Nephron progenitor cell (in vitro differentiated cells): Measurements from ENCODE around the gene ZNF512B.
"Not testable (repeated sequence)": the region's sequence is repeated elsewhere in the genome, so short reads cannot be mapped to it uniquely, and the experiment has no call there.

Source experiments
- DNase-seq: peaks from one replicate; pipeline ENCODE4 v3.0.0; 2021
- H3K27ac Mint-ChIP-seq: 2 replicates; pipeline ENCODE4 v1.8.0; 2021; ENCODE audit warnings: mild to moderate bottlenecking, moderate library complexity, mixed read lengths
- H3K27me3 Mint-ChIP-seq: 2 replicates; pipeline ENCODE4 v1.8.0; 2021; ENCODE audit warnings: mild to moderate bottlenecking, low read depth, mixed read lengths; ENCODE audit not compliant: poor library complexity
- H3K36me3 Mint-ChIP-seq: 2 replicates; pipeline ENCODE4 v1.8.0; 2021; ENCODE audit warnings: low read depth, mixed read lengths
- H3K4me1 Mint-ChIP-seq: 2 replicates; pipeline ENCODE4 v1.8.0; 2021; ENCODE audit warnings: mixed read lengths
- H3K4me3 Mint-ChIP-seq: 2 replicates; pipeline ENCODE4 v1.8.0; 2021; ENCODE audit warnings: mild to moderate bottlenecking, moderate library complexity, mixed read lengths
- H3K9me3 Mint-ChIP-seq: 2 replicates; pipeline ENCODE4 v1.8.0; 2021; ENCODE audit warnings: mild to moderate bottlenecking, moderate library complexity, mixed read lengths
- CTCF ChIP-seq: fragments of 200-600 bp; sonication (generic); IDR thresholded peaks from 2 replicates; pipeline ENCODE4 v1.5.0; 2021; ENCODE audit warnings: antibody characterized with exemption

Gene ZNF512B

DNA sequence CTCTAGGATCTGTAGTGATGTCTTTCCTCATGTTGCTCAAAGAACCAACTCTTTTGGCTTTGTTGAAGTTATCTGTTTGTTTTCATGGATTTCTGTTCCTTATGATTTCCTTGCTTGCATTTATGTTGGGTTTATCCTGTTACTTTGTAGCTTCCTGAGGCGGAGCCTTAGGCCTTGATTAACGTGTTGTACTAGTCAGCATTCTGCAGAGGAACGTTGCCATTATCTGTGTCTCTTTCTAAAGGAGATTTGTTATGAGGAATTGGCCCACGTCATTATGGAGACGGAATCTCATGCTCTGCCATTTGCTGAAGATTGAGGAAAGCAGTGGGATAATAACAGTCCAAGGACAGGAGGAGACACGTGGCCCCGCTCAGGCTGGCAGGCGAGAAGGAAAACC lies 43.4 kb downstream of the ZNF512B start:
- Mint-ChIP-seq H3K4me3 (no peak overlapping the region), H3K9me3 (no peaks in the 10 kb centered on the region), H3K36me3 (peaks cover 50% of the 10 kb centered on the region), H3K27me3 (no peaks in the 10 kb centered on the region), H3K4me1 (peaks cover 14% of the 10 kb centered on the region), H3K27ac (no peak overlapping the region)
- TF ChIP-seq CTCF = no peak
- no peak for DNase-seq

GRCh38 chr20:63924241-63924640 lies 45.5 kb downstream of the ZNF512B start:
- no peak for DNase-seq
- no peaks in the 10 kb centered on the region for H3K27me3 Mint-ChIP-seq

DNA sequence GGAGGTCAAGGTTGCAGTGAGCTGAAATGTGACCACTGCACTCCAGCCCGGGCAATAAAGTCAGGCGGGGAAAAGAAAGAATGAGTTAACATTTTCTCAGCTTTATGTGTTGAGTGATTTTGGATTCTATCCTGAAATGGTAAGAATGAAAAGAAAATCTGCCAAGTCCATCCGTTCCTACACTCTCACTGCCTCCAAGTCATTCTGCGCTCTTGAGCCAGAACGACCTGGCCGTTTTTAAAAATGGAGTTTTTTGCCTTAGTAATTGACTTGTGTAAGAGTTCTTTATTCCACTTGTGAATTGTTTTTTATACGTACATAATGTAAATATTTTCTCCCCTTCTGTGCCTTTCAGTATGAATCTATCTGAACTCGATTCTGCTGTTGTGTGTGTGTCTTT lies 46.1 kb downstream of the ZNF512B start:
- Mint-ChIP-seq H3K9me3 (no peaks in the 10 kb centered on the region), H3K4me3 (no peak overlapping the region), H3K36me3 (peaks cover 37% of the 10 kb centered on the region), H3K27ac (no peak overlapping the region), H3K4me1 (peaks cover 14% of the 10 kb centered on the region), H3K27me3 (no peaks in the 10 kb centered on the region)
- no peak for DNase-seq
- no peak for TF ChIP-seq CTCF

More at GRCh38 chr20:63924241-63924640, 45.5 kb downstream of the ZNF512B start:
- Mint-ChIP-seq H3K27ac (no peak overlapping the region), H3K4me1 (peaks cover 14% of the 10 kb centered on the region), H3K4me3 (no peak overlapping the region), H3K9me3 (no peaks in the 10 kb centered on the region), H3K36me3 (peaks cover 37% of the 10 kb centered on the region)
- TF ChIP-seq CTCF = no peak

- Mint-ChIP-seq H3K27ac (no peak overlapping the region), H3K4me1 (peaks cover 16% of the 10 kb centered on the region), H3K27me3 (peaks cover 1% of the 10 kb centered on the region), H3K4me3 (no peak overlapping the region), H3K36me3 (peaks cover 42% of the 10 kb centered on the region), H3K9me3 (peaks cover 19% of the 10 kb centered on the region)
- DNase-seq = no peak
- no peak for TF ChIP-seq CTCF
Observed at GRCh38 chr20:63920226-63920625, 49.5 kb downstream of the ZNF512B start.

- no peak for TF ChIP-seq CTCF
- Mint-ChIP-seq H3K4me1 (peaks cover 11% of the 10 kb centered on the region), H3K36me3 (peaks cover 44% of the 10 kb centered on the region), H3K27ac (no peak overlapping the region), H3K9me3 (peaks cover 27% of the 10 kb centered on the region), H3K27me3 (peaks cover 6% of the 10 kb centered on the region), H3K4me3 (no peak overlapping the region)
- no peak for DNase-seq
Observed at GRCh38 chr20:63919130-63919529, 50.6 kb downstream of the ZNF512B start.

DNA sequence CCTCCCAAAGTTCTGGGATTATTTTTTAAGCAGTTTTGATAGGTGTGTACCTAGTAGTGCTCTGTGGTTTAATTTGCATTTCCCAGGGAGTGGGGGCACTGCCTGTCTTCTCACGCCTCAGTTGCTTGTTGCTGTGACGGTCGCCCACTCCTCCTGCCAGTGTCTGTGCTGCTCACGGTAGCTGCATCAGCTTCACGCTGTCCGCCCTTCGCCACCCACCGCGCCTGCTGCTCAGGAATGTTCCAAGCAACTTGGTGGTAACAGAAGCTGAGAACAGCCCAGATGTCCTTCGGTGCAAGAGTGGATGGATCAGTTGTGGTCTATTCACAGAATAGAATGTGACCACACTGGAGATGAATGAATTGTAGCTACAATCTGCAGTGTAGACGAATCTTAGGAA lies 51.9 kb downstream of the ZNF512B start:
- peak; percentile 31 for DNase-seq

DNA sequence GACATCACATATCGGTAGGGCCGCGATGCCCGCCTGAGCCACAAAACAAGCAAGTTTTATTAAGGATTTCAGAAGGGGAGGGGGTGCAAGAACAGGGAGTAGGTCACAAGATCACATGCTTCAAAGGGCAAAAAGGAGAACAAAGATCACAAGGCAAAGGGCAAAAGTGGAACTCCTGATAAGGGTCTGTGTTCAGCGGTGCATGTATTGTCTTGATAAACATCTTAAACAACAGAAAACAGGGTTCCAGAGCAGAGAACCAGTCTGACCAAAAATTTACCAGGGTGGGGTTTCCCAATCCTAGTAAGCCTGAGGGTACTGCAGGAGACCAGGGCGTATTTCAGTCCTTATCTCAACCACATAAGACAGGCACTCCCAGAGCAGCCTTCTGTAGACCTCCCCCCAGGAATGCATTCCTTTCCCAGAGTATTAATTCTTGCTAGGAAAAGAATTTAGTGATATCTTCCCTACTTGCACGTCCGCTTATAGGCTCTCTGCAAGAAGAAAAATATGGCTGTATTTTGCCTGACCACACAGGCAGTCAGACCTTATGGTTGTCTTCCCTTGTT lies 53.3 kb downstream of the ZNF512B start:
- H3K9me3 Mint-ChIP-seq = peaks cover 27% of the 10 kb centered on the region
- not testable (repeated sequence) for H3K27me3 Mint-ChIP-seq, DNase-seq, H3K27ac Mint-ChIP-seq, H3K4me3 Mint-ChIP-seq
- H3K36me3 Mint-ChIP-seq = peaks cover 44% of the 10 kb centered on the region
- peaks cover 23% of the 10 kb centered on the region for H3K4me1 Mint-ChIP-seq

More for the DNA sequence above, 51.9 kb downstream of the ZNF512B start:
- Mint-ChIP-seq H3K4me1 (peaks cover 12% of the 10 kb centered on the region), H3K4me3 (no peak overlapping the region), H3K27me3 (peaks cover 6% of the 10 kb centered on the region), H3K9me3 (peaks cover 27% of the 10 kb centered on the region), H3K36me3 (peaks cover 44% of the 10 kb centered on the region), H3K27ac (no peak overlapping the region)
- TF ChIP-seq CTCF = no peak
